Osteocyte (in vitro differentiated cells): ENCODE data around the gene SAPCD2. TPM values are rescaled to one million over a fixed set of nuclear protein-coding genes. Genes with fewer than 3 reads are reported as not detected.

Experiments
- DNase-seq: peaks from one replicate; pipeline ENCODE4 v3.0.0; 2021; ENCODE audit warnings: mixed read lengths; ENCODE audit not compliant: unreplicated experiment; ENCODE audit errors: extremely low spot score
- H3K27ac Mint-ChIP-seq: one replicate; pipeline ENCODE4 v1.8.0; 2021; ENCODE audit warnings: mild to moderate bottlenecking, mixed read lengths; ENCODE audit not compliant: unreplicated experiment
- H3K27me3 Mint-ChIP-seq: one replicate; pipeline ENCODE4 v1.8.0; 2021; ENCODE audit warnings: mixed read lengths; ENCODE audit not compliant: unreplicated experiment
- H3K36me3 Mint-ChIP-seq: one replicate; pipeline ENCODE4 v1.8.0; 2021; ENCODE audit warnings: mixed read lengths; ENCODE audit not compliant: unreplicated experiment
- H3K4me1 Mint-ChIP-seq: one replicate; pipeline ENCODE4 v1.8.0; 2021; ENCODE audit warnings: mixed read lengths; ENCODE audit not compliant: unreplicated experiment
- H3K4me3 Mint-ChIP-seq: one replicate; pipeline ENCODE4 v1.8.0; 2021; ENCODE audit warnings: mild to moderate bottlenecking, moderate library complexity, mixed read lengths; ENCODE audit not compliant: unreplicated experiment
- H3K9me3 Mint-ChIP-seq: one replicate; pipeline ENCODE4 v1.8.0; 2021; ENCODE audit warnings: mixed read lengths; ENCODE audit not compliant: unreplicated experiment
- total RNA-seq: library from RNA; stranded (reverse); gene quantifications from 2 replicates; pipeline ENCODE4 v1.2.1, GENCODE V29; 2021
- TF ChIP-seq, protein P1 (sequence below): fragments of 200-600 bp; sonication (generic); IDR thresholded peaks from 2 replicates; pipeline ENCODE4 v1.5.0; 2021; ENCODE audit warnings: antibody characterized with exemption, mild to moderate bottlenecking, moderate library complexity

The SAPCD2 gene
- total RNA-seq, 1 donor from 2014 or later = 3.1 TPM

DNA sequence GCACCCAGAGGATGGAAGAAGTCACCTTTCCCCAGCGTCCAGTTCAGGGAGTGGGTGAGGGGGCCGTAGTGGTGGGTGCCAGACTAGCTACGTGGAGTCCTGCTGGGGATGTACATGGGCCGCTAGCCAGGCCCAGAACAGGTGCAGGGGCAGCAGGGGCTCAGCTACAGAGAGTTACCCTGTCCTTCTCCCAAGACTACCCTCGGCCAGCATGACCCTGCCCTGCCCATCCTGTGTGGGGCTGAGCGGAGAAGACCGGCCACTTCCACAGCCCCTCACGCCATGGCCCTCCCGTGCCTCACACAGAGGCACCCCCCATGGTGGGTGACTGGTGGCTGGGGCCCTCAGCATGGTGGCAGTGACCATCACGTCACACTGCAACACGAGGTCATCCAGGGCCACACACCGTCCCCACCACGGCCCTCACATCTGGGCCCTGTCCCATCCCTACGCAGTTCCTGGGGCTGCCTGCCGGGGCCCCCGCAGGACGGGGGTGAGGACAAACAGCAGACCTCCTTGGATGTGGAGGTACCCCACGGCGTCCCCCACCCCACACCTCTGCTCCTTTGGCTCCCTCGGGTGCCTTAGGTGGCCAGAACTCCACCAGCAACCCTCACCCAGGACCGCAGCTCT, 45.2 kb upstream of the SAPCD2 start:
- Mint-ChIP-seq H3K9me3 (no peaks in the 10 kb centered on the region), H3K27me3 (no peaks in the 10 kb centered on the region), H3K27ac (no peak overlapping the region), H3K4me3 (no peak overlapping the region), H3K4me1 (peaks cover 3% of the 10 kb centered on the region), H3K36me3 (no peaks in the 10 kb centered on the region)
- no peak for DNase-seq
- TF ChIP-seq, protein P1, sequence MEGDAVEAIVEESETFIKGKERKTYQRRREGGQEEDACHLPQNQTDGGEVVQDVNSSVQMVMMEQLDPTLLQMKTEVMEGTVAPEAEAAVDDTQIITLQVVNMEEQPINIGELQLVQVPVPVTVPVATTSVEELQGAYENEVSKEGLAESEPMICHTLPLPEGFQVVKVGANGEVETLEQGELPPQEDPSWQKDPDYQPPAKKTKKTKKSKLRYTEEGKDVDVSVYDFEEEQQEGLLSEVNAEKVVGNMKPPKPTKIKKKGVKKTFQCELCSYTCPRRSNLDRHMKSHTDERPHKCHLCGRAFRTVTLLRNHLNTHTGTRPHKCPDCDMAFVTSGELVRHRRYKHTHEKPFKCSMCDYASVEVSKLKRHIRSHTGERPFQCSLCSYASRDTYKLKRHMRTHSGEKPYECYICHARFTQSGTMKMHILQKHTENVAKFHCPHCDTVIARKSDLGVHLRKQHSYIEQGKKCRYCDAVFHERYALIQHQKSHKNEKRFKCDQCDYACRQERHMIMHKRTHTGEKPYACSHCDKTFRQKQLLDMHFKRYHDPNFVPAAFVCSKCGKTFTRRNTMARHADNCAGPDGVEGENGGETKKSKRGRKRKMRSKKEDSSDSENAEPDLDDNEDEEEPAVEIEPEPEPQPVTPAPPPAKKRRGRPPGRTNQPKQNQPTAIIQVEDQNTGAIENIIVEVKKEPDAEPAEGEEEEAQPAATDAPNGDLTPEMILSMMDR = no peak

GRCh38 chr9:137114613-137115393, 44.4 kb upstream of the SAPCD2 start, which contains the start of gene DPP7:
Gene DPP7, minus strand, starts transcription at chr9:137114733. Its CDS starts 20 bp downstream, at chr9:137114713.
- no peak for DNase-seq
- Mint-ChIP-seq H3K27ac (no peak within 1 kb of the TSS), H3K4me3 (peak within 1 kb of the TSS; percentile 59), H3K9me3 (no peaks in the 10 kb centered on the region), H3K4me1 (peaks cover 3% of the 10 kb centered on the region), H3K27me3 (no peaks in the 10 kb centered on the region), H3K36me3 (no peaks in the 10 kb centered on the region)
- TF ChIP-seq, protein P1 = no peak

DNA sequence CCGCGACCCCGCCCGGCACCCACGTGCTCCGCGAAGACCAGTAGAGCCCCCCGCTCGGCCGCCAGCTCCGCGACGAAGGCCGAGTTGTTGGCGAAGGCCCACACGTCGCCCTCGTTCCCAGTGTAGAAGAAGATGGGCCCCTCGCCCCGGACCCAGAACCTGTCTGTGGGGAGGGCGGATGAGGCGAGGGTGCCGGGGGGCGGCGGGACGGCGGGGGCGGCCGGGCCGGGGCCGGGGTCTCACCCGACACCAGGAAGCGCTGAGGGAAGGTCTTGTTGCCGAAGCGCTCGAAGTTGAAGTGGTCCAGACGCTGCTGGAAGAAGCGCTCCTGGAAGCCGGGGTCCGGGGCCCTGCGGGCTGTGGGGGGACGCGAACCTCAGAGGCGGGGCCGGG, 43.9 kb upstream of the SAPCD2 start:
- Mint-ChIP-seq H3K4me1 (peaks cover 3% of the 10 kb centered on the region), H3K9me3 (no peaks in the 10 kb centered on the region), H3K27me3 (no peaks in the 10 kb centered on the region), H3K27ac (no peak overlapping the region), H3K36me3 (peaks cover under 1% of the 10 kb centered on the region), H3K4me3 (peak overlapping the region; percentile 38)
- TF ChIP-seq, protein P1 = no peak
- DNase-seq = no peak

DNA sequence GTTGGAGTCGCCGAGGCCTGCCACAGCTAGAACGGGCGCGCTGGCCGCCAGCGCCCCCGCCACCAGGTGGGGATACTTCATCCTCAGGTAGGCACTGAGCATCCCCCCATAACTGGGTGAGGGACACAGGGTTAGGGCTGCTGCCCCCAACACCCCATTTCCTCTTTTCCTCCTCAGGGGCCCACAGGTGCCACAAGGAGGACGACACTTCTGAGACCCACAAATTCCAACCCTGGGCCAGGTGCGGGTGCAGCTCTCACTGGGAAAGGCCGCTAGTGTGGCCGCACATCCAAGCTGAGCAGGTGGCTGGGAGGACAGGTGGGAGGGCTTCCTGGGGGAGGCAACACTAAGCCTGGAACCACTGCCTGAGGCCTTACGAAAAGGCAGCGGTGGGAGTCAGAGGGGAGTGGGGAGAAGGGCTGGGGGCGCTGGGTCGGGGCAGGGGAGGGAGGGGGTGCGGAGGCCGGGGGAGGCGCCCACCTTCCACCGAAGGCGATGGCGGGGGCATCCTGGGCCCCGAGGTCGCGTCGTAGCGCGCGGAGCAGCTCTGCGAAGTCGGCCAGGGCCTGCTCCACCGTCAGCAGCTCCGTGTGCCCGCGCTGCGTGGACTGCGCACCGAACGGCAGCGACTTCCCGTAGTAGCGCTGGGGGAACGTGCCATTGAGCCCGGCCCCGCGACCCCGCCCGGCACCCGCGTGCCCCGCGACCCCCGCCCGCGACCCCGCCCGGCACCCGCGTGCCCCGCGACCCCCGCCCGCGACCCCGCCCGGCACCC, 43.2 kb upstream of the SAPCD2 start:
- no peaks in the 10 kb centered on the region for H3K27me3 Mint-ChIP-seq
- peaks cover 3% of the 10 kb centered on the region for H3K4me1 Mint-ChIP-seq
- TF ChIP-seq, protein P1 = no peak
- no peak for DNase-seq
- no peaks in the 10 kb centered on the region for H3K9me3 Mint-ChIP-seq
- H3K27ac Mint-ChIP-seq = no peak overlapping the region
- peaks cover 4% of the 10 kb centered on the region for H3K36me3 Mint-ChIP-seq
- peak overlapping the region; percentile 59 for H3K4me3 Mint-ChIP-seq
